Coronary artery (tissue), 2 donors: ENCODE data around the gene OR51B2.

Experiments
- DNase-seq: peaks from one replicate; pipeline ENCODE4 v3.0.0-alpha.2; 2017; ENCODE audit warnings: low spot score
- H3K27ac ChIP-seq, 2 donors: fragments of 200-600 bp; sonication (generic); one replicate each; pipeline ENCODE4 v1.5.1; 2016 to 2019
- H3K4me3 ChIP-seq: fragments of 200-600 bp; sonication (generic); 2 replicates; pipeline ENCODE4 v1.5.1; 2016; ENCODE audit warnings: mild to moderate bottlenecking, moderate library complexity
- TF ChIP-seq, protein P1 (sequence below): fragments of 200-600 bp; sonication (generic); IDR thresholded peaks from one replicate; pipeline ENCODE4 v1.5.1; 2019; ENCODE audit warnings: antibody characterized with exemption

Gene OR51B2

DNA sequence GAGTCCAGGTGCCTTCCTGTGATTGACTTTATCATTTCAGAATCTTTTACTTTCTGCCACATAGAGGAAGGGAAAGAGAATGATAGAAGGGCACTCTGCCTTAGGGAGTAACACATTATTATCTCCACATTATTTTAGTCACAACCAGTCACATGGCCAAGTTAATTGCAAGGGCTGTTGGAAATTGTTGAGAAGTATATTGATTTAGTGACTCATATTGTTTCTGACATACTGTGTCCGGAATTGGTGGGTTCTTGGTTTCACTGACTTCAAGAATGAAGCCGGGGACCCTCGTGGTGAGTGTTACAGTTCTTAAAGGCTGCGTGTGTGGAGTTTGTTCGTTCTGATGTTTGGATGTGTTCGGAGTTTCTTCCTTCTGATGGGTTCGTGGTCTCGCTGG, 31.1 kb downstream of the OR51B2 start:
- H3K4me3 ChIP-seq, result no peak overlapping the region
- no peak overlapping the region for H3K27ac ChIP-seq
- no peak for DNase-seq
- TF ChIP-seq, protein P1, sequence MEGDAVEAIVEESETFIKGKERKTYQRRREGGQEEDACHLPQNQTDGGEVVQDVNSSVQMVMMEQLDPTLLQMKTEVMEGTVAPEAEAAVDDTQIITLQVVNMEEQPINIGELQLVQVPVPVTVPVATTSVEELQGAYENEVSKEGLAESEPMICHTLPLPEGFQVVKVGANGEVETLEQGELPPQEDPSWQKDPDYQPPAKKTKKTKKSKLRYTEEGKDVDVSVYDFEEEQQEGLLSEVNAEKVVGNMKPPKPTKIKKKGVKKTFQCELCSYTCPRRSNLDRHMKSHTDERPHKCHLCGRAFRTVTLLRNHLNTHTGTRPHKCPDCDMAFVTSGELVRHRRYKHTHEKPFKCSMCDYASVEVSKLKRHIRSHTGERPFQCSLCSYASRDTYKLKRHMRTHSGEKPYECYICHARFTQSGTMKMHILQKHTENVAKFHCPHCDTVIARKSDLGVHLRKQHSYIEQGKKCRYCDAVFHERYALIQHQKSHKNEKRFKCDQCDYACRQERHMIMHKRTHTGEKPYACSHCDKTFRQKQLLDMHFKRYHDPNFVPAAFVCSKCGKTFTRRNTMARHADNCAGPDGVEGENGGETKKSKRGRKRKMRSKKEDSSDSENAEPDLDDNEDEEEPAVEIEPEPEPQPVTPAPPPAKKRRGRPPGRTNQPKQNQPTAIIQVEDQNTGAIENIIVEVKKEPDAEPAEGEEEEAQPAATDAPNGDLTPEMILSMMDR, result no peak

- Histone ChIP-seq H3K27ac (no peak overlapping the region), H3K4me3 (no peak overlapping the region)
- DNase-seq, result no peak
- TF ChIP-seq, protein P1, result no peak
Measured at GRCh38 chr11:5291207-5291838, 32.8 kb downstream of the OR51B2 start.

DNA sequence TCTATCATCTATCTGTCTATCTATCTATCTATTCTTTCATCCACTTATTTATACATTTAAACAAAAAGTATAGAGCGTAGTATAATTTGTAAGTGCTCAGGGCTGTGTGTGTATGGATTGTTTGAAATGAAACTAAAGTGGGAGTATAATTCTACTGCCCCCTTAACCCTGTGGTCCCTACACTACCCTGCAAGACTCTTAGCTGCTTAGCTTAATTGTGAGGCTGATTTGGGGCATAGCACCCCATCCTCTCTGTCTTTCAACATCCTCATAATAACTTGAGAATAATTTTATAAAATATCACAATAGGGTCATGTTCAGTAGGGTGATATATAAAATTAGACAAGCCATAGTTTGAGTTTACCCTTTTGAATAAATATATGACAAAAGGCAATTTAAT, 34.0 kb downstream of the OR51B2 start:
- TF ChIP-seq, protein P1, result no peak
- Histone ChIP-seq H3K4me3 (no peak overlapping the region), H3K27ac (no peak overlapping the region)
- no peak for DNase-seq

DNA sequence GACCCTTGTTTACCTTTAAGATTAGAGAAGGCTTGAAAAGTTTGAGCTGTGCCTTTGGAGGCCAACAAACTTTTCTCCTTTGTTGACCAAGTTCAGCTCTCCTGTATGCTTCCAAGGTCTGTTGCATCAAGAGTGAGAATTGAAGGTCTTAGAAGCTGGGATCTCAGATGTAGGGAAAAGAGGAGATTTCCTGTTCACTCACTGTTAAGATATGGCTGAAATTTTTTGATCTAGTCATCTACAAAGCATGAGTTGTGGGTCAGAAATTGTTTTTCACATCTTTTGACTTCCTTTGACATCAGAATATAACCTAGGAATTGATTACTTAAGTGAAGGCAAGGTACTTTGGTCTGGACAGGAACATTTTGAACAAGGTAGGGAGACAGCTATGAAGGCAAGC, 34.4 kb downstream of the OR51B2 start:
- Histone ChIP-seq H3K27ac (no peak overlapping the region), H3K4me3 (no peak overlapping the region)
- DNase-seq, result no peak
- TF ChIP-seq, protein P1, result no peak

DNA sequence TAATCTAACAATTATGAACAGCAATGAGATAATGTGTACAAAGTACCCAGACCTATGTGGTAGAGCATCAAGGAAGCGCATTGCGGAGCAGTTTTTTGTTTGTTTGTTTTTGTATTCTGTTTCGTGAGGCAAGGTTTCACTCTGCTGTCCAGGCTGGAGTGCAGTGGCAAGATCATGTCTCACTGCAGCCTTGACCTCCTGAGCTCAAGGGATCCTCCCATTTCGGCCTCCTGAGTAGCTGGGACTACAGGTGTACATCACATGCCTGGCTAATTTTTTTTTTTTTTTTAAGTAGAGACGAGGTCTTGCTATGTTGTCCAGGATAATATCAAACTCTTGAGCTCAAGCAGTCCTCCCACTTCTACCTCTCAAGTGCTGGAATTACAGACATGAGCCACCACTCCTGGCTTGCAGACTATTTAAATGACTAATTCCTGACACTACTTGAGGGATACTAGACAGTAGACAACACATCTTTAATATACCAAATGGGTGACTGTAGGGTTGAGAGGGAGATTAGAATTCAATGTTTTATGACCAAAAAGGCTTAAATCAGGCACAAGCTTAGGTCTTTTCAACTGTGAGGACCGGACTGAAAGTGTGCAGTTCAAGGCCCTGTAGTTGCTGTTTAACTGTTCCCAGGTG, 35.1 kb downstream of the OR51B2 start:
- TF ChIP-seq, protein P1, result no peak
- H3K27ac ChIP-seq, result no peak overlapping the region
- H3K4me3 ChIP-seq, result no peak overlapping the region
- no peak for DNase-seq

DNA sequence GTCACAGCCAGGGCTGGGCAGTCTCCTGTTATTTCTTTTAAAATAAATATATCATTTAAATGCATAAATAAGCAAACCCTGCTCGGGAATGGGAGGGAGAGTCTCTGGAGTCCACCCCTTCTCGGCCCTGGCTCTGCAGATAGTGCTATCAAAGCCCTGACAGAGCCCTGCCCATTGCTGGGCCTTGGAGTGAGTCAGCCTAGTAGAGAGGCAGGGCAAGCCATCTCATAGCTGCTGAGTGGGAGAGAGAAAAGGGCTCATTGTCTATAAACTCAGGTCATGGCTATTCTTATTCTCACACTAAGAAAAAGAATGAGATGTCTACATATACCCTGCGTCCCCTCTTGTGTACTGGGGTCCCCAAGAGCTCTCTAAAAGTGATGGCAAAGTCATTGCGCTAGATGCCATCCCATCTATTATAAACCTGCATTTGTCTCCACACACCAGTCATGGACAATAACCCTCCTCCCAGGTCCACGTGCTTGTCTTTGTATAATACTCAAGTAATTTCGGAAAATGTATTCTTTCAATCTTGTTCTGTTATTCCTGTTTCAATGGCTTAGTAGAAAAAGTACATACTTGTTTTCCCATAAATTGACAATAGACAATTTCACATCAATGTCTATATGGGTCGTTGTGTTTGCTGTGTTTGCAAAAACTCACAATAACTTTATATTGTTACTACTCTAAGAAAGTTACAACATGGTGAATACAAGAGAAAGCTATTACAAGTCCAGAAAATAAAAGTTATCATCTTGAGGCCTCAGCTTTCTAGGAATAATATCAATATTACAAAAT, 35.8 kb downstream of the OR51B2 start:
- DNase-seq, result no peak
- Histone ChIP-seq H3K4me3 (no peak overlapping the region), H3K27ac (no peak overlapping the region)
- TF ChIP-seq, protein P1, result no peak
